NCI-H1105 (cell line): ENCODE results near the gene FAR2.
"Not testable (repeated sequence)": the region's sequence is repeated elsewhere in the genome, so short reads cannot be mapped to it uniquely, and the experiment has no call there.

Experiments used
- DNase-seq: peaks from one replicate; lab custom pipeline; 2025; lab: John Stamatoyannopoulos, UW

Gene FAR2

DNA sequence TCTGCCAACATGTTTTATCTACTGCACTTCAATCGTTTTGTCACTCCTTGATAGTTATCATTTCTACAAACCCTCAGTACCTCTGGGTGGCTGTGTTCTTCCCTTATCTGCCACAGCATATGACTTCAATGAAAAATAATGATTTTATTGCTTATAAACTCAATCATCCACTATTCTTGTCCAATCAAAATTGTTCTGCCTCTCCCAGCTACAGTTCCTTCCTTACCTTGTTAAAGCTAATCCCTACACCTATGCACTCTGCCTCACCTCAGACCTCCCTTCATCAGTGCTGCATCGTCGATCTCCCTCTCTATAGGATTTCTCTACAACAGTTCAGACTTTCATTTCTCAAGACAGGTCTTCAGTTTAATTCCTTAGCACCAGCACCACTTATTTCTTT is 173.1 kb downstream of the FAR2 start:
- DNase-seq = no peak

GRCh38 chr12:29329411-29329810 is 180.3 kb downstream of the FAR2 start:
- no peak for DNase-seq

DNA sequence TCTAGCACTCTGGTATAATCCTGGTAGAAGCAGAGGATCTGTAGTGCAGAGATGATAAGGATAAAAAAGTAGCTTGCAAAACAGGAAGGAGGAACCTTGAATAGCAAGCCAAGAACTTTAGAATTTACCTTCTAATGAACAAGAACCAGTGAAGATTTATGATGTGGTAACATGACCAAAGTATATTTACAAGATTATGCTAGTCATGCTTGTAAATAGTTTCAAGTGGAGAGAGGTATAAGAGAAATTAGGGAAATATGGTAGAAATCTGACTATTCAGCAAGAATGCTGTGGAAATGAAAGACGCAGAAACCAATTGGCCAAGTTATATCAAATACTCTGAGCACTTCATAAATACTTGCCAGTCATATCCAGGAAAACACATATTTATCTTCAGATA is 184.1 kb downstream of the FAR2 start:
- no peak for DNase-seq

DNA sequence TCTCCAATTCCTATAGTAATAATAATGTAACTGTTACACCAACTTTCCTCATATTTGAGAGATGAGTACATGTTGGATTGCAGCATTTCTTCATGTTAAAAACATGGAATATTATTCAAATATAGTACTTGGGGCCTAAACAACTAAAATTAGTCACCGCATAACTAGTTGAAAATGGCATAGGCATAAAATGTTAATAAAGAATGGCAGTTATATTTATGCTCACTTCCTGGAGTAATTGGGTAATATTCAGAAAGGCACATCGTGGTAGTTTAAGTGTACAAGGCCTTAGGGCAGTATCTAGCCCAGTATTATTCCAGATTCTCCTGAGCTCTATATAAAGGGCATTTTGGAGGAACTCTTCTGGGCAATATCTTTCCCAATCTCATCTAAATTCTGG is 185.9 kb downstream of the FAR2 start:
- DNase-seq = no peak

DNA sequence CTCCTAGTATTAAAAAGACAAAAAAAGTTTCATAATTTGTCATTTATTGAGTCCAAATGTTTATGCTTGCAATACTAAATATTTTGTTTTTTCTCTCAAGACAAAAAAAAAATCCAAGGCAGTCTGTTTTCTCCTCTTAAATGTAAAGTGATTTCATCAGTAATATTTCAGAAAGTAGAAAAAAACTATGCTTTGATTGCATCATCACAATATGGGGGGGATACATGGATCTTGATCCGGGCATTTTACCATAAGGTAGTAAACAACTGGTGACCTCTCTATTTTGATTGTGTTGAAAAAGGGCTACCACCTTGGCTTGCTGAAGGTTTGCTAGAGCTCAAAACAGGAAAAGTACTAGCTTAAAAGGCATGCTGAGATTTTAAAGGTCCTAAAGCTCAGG is 188.2 kb downstream of the FAR2 start:
- no peak for DNase-seq

DNA sequence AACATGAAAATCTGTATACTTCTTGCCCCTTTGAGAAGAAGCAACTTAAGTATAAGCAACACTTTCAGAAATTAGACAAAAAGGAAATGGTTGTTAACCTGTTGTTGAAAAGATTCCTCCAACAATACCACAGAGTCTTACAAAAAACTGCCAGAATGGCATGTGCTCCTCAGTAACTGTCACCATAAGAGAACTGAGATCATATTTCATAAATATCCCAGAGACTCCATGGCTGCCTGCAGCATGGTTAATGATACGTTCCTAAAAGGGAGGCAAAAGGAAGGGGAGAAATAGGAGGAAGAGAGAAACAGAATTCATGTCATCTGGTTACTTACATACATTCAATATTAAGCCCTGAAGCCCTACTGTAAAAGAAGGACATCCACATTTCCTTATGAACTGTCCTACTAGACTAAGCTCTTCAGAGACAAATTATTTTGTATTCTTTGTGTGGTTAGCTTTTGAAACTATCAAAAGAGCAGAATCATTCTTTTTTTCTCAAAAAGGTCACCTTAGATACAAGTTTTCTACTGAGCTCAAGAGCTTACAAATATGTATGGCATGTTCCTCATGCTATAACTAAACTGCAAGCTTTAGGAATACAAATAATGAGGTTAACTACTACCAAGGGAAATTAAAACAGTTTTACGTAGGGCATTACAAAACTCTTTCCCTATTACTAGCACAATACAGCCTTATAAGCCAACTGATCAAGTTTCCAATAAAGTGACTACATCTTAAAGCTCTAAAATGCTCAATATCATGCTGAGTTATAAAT is 194.1 kb downstream of the FAR2 start:
- no peak for DNase-seq

- DNase-seq = no peak
Measured at GRCh38 chr12:29346769-29347421, 197.8 kb downstream of the FAR2 start.

GRCh38 chr12:29350080-29350479 is 201.0 kb downstream of the FAR2 start:
- peak; percentile 56 for DNase-seq

DNA sequence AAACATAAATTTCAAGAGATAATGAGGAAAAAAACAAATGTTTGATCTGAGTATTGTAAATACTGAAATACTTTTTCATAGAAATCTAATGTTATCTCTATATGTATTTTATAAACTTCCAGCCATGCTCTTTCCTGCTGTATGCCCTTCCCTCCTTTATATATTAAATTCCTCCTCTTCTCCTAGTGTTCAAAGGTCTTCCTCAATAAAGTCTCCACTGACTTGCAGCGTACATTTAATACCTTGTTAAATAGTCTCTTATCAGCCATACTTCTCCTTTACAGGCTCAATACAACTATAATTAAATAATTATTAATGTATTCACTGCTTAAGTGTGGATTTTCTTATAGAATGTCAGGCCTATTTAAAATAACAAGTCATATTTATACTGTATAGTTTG is 205.9 kb downstream of the FAR2 start:
- no peak for DNase-seq

DNA sequence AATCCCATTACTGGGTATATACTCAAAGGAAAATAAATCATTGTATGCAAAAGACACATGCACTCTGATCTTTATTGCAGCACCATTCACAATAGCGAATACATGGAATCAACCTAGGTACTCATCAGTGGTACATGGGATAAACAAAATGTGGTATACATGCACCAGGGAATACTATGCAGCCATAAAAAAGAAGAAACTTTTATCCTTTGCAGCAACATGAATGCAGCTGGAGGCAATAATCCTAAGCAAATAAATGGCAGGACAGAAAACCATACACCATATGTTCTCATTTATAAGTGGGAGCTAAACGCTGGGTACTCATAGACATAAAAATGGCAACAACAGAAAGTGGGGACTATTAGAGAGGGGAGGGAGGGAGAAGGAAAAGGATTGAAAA is 216.0 kb downstream of the FAR2 start:
- no peak for DNase-seq

GRCh38 chr12:29374012-29374411 is 224.9 kb downstream of the FAR2 start:
- DNase-seq = no peak

- no peak for DNase-seq
Measured at GRCh38 chr12:29374913-29375312, 225.8 kb downstream of the FAR2 start.

DNA sequence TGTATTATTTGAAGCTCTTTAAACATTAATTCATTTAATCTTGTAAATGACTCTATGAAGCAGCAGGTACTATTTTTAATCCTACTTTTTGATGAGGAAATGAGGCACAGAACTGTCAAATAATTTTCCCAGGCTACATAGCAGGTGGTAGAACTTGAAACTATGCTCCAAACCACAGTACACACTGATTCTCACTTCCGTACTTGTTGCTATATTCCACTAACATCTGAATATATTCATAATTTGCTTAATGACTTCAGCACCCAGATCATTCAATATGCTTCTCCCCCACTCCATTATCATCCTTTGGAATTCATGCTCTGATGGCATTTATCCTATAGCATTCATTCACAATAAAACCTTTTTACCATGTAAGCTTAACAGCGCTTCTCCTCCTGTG is 227.0 kb downstream of the FAR2 start:
- DNase-seq = no peak

- DNase-seq = peak; percentile 99
Measured at GRCh38 chr12:29380536-29381523, 231.8 kb downstream of the FAR2 start, which contains the start of gene ERGIC2. Gene ERGIC2 (minus strand): TSS chr12:29381172. CDS start chr12:29371633, 9,539 bp downstream.

- DNase-seq = no peak
Measured at GRCh38 chr12:29382251-29382650, 233.2 kb downstream of the FAR2 start.

DNA sequence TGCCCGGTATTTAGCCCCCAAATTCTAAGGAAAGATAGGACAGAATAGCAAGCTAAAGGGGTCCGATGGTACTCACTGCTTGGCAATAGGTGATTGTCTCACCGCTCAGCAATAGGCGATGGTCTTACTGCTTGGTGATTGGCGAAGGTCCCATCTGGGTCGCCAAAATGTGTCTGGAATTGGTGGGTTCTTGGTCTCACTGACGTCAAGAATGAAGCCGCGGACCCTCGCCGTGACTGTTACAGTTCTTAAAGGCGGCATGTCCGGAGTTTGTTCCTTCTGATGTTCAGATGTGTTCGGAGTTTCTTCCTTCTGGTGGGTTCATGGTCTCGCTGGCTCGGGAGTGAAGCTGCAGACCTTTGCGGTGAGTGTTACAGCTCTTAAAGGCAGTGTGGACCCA is 236.1 kb downstream of the FAR2 start:
- not testable (repeated sequence) for DNase-seq
